Neuron (in vitro differentiated cells): ENCODE data around the gene CBR3.
"Not testable (repeated sequence)": the region's sequence is repeated elsewhere in the genome, so short reads cannot be mapped to it uniquely, and the experiment has no call there.

Experiments
- H2AFZ ChIP-seq: one replicate; pipeline ENCODE4 v1.6.1; 2013; ENCODE audit warnings: low read depth, mild to moderate bottlenecking, inconsistent platforms, low read length, moderate library complexity
- H3K27me3 ChIP-seq: one replicate; pipeline ENCODE4 v1.6.1; 2013; ENCODE audit warnings: low read length; ENCODE audit not compliant: insufficient read depth
- H3K36me3 ChIP-seq: one replicate; pipeline ENCODE4 v1.6.1; 2013; ENCODE audit warnings: low read length; ENCODE audit not compliant: insufficient read depth
- H3K4me1 ChIP-seq: one replicate; pipeline ENCODE4 v1.6.1; 2013; ENCODE audit warnings: low read length; ENCODE audit not compliant: insufficient read depth
- H3K4me3 ChIP-seq: 2 replicates; pipeline ENCODE4 v1.5.1; 2013; ENCODE audit warnings: mild to moderate bottlenecking, low read length, moderate library complexity
- H3K9me3 ChIP-seq: one replicate; pipeline ENCODE4 v1.6.1; 2013; ENCODE audit warnings: low read length

The CBR3 gene

DNA sequence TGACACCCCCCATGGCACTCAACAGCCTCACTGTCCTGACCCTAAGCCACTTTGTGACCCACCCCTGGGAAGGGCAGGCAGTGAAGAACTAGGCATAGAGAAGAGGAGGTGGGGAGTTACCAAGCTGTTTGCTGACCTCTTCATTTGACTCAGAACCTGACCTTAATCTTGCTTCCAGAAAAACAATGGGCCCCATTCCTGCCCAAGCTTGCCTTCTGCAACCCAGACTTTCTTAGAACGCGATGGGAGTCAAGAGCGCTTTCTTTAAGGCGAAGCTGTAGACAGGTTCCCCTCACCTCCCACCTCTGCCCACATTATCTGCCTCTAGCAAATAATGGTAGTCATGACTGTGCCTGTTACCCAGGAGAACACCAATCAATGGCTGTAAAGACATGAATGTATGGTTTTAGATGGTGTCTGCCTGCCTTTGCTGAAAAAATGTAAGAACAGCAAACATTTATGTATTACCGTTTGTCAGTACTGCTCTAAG lies 8.2 kb upstream of the CBR3 start:
- H3K4me1 ChIP-seq = no peaks in the 10 kb centered on the region
- H2AFZ ChIP-seq = no peak overlapping the region
- no peak overlapping the region for H3K4me3 ChIP-seq
- peaks cover 14% of the 10 kb centered on the region for H3K27me3 ChIP-seq
- H3K36me3 ChIP-seq = no peaks in the 10 kb centered on the region
- no peaks in the 10 kb centered on the region for H3K9me3 ChIP-seq

DNA sequence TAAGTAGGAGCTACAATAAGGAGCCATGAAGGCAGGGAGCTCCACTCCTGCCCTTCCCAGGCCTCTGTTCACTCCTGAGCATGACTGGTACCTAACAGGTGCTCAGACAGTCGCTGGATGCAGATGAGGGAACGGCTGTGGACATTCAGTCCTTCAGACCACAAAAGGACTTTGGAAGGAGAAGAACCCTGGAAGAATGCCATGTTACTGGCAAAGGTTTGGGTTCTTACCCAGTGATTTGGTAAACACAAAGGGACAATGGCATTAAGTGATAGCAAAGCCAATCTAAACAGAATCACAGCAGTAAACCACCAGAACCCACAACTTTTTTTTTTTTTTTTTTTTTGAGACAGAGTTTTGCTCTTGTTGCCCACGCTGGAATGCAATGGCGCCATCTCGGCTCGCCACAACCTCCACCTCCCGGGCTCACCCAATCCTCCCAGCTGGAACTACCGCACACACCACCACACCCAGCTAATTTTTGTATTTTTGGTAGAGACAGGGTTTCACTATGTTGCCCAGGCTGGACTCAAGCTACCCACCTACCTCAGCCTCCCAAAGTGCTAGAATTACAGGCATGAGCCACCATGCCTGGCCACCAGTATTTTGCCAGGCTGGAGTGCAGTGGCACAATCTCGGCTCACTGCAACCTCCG lies 7.5 kb upstream of the CBR3 start:
- Histone ChIP-seq H3K9me3 (no peaks in the 10 kb centered on the region), H3K27me3 (peaks cover 20% of the 10 kb centered on the region), H3K4me1 (no peaks in the 10 kb centered on the region), H3K36me3 (no peaks in the 10 kb centered on the region), H3K4me3 (no peak overlapping the region), H2AFZ (no peak overlapping the region)

DNA sequence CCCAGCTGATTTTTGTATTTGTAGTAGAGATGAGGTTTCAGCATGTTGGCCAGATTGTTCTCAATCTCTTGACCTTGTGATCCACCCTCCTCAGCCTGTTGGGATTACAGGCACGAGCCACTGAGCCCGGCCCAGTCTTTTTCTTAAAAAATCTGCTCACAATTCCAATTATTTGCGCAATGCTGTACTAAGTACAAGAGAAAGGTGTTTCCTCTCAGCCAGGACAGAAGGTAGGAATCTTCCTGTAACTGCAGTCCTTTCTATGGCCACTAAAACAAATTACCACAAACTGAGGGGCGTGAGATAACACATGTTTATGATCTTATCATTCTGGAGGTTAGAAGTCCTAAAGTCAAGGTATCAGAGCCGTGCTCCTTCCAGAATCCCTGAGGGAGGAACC lies 6.9 kb upstream of the CBR3 start:
- peaks cover 25% of the 10 kb centered on the region for H3K27me3 ChIP-seq
- H3K4me1 ChIP-seq = no peaks in the 10 kb centered on the region
- no peak overlapping the region for H2AFZ ChIP-seq
- no peaks in the 10 kb centered on the region for H3K9me3 ChIP-seq
- no peak overlapping the region for H3K4me3 ChIP-seq
- no peaks in the 10 kb centered on the region for H3K36me3 ChIP-seq

DNA sequence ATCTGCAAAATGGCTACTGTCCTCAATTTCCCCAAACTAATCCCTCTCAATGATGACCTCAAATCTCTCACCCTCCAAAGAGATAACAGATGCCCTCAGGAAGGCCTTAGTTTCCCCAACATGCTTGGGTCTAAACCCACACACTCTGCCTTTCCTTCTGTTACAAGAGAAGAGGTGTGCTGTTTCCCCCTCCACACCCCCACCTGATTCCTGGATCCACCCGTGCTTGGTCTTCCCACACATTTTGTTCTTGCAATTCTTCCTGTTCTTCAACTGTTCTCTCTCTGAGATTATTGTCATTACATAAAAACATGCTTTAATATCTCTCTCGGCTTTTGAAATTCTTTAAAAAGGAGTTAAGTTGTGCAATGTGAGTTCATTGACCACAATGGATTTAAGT lies 5.7 kb upstream of the CBR3 start:
- no peak overlapping the region for H2AFZ ChIP-seq
- no peaks in the 10 kb centered on the region for H3K4me1 ChIP-seq
- peaks cover 28% of the 10 kb centered on the region for H3K27me3 ChIP-seq
- H3K9me3 ChIP-seq = no peaks in the 10 kb centered on the region
- H3K4me3 ChIP-seq = no peak overlapping the region
- H3K36me3 ChIP-seq = no peaks in the 10 kb centered on the region

GRCh38 chr21:36130414-36130762 lies 4.5 kb upstream of the CBR3 start:
- not testable (repeated sequence) for H3K4me1 ChIP-seq, H2AFZ ChIP-seq, H3K9me3 ChIP-seq, H3K36me3 ChIP-seq
- Histone ChIP-seq H3K4me3 (peak overlapping the region; percentile 12), H3K27me3 (peaks cover 39% of the 10 kb centered on the region)

DNA sequence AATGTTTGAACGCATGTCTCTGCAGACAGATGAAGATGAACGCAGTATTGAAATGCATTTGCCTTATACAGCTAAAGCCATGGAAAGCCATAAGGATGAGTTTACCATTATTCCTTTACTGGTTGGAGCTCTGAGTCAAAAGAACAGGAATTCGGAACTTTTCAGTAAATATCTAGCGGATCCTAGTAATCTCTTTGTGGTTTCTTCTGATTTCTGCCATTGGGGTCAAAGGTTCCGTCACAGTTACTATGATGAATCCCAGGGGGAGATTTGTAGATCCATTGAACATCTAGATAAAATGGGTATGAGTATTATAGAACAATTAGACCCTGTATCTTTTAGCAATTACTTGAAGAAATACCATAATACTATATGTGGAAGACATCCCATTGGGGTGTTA lies 4.0 kb upstream of the CBR3 start:
- peaks cover 43% of the 10 kb centered on the region for H3K27me3 ChIP-seq
- not testable (repeated sequence) for H3K9me3 ChIP-seq, H2AFZ ChIP-seq, H3K4me1 ChIP-seq, H3K36me3 ChIP-seq
- peak overlapping the region; percentile 12 for H3K4me3 ChIP-seq

DNA sequence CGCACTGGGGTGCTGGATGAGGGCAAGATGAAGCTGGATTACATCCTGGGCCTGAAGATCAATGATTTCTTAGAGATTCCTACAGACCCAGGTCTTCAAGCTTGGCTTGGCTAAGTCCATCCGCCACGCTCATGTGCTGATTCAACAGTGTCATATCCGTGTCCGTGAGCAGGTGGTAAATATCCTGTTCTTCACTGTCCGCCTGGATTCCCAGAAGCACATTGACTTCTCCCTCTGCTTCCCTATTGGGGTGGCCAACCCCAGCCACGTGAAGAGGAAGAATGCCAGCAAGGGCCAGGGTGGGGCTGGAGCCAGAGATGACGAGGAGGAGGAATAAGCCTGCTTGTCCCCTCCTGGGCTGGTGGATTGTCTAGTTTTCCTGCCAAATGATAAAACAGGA lies 2.2 kb upstream of the CBR3 start:
- peaks cover 5% of the 10 kb centered on the region for H3K4me1 ChIP-seq
- no peak overlapping the region for H3K4me3 ChIP-seq
- H3K27me3 ChIP-seq = peaks cover 55% of the 10 kb centered on the region
- no peaks in the 10 kb centered on the region for H3K36me3 ChIP-seq
- H3K9me3 ChIP-seq = no peaks in the 10 kb centered on the region
- H2AFZ ChIP-seq = no peak overlapping the region

DNA sequence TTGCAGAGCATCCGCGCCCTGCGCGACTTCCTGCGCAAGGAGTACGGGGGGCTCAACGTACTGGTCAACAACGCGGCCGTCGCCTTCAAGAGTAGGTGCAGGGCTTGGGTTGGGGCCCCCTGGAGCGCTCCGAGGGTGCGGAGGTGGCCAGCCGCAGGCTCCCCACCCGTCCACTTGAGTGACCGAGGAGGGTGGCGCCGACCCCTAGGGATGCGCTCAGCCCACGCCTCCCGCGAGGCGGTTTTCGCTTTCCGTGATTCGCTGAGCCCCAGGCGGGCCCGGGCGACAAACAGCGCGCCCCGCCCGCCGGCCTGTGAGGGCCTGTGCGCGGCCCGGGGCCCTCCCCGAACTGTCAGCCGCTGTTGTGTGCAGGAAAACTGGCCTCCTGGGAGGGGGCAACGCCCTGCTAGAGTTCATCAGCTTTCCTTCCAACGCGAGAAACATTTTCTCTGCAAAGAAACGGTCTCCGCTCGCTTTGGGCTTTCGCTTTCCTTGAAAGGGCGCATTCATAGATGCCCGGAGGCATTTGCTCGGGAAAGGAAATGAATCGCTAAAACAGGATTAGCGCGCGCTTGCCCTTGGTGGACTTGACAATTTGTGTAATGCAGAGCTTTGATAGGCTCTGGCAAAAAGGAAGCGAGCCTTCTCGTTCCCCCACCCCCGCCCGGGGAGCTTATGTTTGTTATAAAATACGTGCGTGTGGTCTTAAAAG lies 668 bp downstream of the CBR3 start:
- Histone ChIP-seq H3K36me3 (no peaks in the 10 kb centered on the region), H3K4me3 (peak overlapping the region; percentile 53), H2AFZ (peak overlapping the region; percentile 79), H3K27me3 (peaks cover 56% of the 10 kb centered on the region), H3K9me3 (no peaks in the 10 kb centered on the region), H3K4me1 (peaks cover 5% of the 10 kb centered on the region)

DNA sequence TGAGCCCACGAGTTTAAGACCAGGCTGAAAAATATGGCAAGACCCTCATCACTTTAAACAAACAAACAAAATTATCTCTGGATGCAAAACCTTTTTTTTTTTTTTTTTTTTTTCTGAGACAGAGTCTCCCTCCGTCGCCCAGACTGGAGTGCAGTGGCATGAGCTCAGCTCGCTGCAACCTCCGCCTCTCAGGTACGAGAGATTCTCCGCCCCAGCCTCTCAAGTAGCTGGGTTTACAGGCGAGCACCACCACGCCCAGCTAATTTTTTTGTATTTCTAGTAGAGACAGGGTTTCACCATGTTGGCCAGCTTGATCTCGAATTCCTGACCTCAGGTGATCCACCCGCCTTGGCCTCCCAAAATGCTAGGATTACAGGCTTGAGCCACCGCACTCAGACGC lies 4.9 kb downstream of the CBR3 start:
- H3K36me3 ChIP-seq = not testable (repeated sequence)

DNA sequence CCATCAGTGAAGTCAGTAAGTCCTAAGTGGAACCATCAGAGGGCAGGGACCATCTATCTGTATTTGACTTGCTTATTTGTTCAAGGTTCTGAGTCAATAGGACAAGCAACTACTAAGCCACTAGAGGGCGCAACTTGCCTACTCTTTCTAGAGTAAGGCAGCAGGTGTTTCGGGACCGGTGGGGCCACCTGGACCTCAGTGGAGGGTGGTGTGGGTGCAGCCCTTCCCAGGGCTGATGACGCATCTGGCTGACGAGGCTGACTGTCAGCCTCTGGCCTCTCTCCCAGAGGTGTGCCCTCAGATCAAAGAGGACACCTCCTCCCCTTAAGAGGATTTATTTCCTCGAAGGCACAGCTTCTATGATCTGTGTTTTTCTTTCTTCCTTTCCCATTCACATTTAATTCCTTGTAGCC lies 6.6 kb downstream of the CBR3 start:
- peaks cover 18% of the 10 kb centered on the region for H3K27me3 ChIP-seq
- H3K4me1 ChIP-seq = no peaks in the 10 kb centered on the region
- no peak overlapping the region for H2AFZ ChIP-seq
- no peak overlapping the region for H3K4me3 ChIP-seq
- no peaks in the 10 kb centered on the region for H3K9me3 ChIP-seq
- H3K36me3 ChIP-seq = no peaks in the 10 kb centered on the region

More for the DNA sequence above, 4.9 kb downstream of the CBR3 start:
- H2AFZ ChIP-seq, H3K4me1 ChIP-seq, H3K9me3 ChIP-seq, H3K4me3 ChIP-seq: not testable (repeated sequence)
- H3K27me3 ChIP-seq = peaks cover 32% of the 10 kb centered on the region

- H2AFZ ChIP-seq, H3K4me1 ChIP-seq, H3K4me3 ChIP-seq, H3K36me3 ChIP-seq, H3K27me3 ChIP-seq, H3K9me3 ChIP-seq: not testable (repeated sequence)
Measured at GRCh38 chr21:36144233-36144632, 9.4 kb downstream of the CBR3 start.

DNA sequence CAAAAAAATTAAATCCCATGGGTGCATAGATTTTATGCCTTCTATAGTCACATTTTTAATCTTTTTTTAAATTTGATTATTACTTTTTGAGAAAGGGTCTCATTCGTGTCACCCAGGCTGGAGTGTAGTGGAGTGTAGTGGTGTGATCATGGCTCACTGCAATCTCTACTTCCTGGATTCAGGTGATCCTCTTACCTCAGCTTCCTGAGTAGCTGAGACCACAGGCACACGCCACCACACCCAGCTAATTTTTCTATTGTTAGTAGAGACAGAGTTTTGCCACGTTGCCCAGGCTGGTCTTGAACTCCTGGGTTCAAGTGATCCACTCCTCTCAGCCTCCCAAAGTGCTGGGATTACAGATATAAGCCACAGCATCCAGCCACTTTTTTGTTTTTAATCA lies 10.4 kb downstream of the CBR3 start:
- peaks cover 3% of the 10 kb centered on the region for H3K4me1 ChIP-seq
- H2AFZ ChIP-seq = no peak overlapping the region
- H3K4me3 ChIP-seq = no peak overlapping the region
- no peaks in the 10 kb centered on the region for H3K9me3 ChIP-seq
- no peaks in the 10 kb centered on the region for H3K36me3 ChIP-seq
- H3K27me3 ChIP-seq = no peaks in the 10 kb centered on the region

DNA sequence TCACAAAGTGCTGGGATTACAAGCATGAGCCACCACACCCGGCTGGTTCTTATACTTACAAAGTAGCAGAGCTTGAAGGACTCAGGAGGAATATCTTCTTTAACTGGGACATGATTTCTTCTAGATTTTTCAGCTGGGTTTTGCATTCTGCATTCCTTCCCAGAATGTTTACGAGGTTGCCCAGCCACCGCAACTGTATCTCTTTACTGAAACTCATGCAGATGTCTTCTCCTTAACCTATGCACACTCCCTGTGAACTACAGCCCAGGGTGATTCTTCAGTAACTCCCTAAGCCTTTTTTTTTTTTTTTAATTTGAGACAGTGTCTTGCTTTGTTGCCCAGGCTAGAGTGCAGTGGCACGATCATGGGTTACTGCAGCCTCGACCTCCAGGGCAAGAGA lies 13.0 kb downstream of the CBR3 start:
- no peak overlapping the region for H3K4me3 ChIP-seq
- peaks cover 3% of the 10 kb centered on the region for H3K9me3 ChIP-seq

DNA sequence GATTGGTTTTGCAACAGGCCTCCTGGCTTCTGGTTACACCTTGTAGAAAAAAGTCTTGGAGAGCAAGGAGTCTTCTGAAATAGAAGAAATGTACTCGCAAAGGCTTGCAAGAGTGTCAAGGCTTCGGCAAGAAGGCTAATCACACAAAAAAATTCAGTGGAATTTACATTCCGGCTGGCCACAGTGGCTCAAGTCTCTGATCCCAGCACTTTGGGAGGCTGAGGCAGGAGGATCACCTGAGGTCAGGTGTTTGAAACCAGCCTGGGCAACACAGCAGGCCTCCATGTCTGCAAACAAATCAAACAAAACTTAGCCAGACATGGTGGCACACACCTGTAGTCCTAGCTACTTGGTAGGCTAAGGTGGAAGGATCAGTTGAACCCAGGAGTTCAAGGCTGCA lies 14.0 kb downstream of the CBR3 start:
- H3K27me3 ChIP-seq = no peaks in the 10 kb centered on the region
- no peaks in the 10 kb centered on the region for H3K36me3 ChIP-seq
- H3K4me3 ChIP-seq = no peak overlapping the region
- H2AFZ ChIP-seq = no peak overlapping the region
- peaks cover 7% of the 10 kb centered on the region for H3K4me1 ChIP-seq
- H3K9me3 ChIP-seq = peaks cover 3% of the 10 kb centered on the region

More for the DNA sequence above, 13.0 kb downstream of the CBR3 start:
- Histone ChIP-seq H3K27me3 (no peaks in the 10 kb centered on the region), H3K4me1 (peaks cover 7% of the 10 kb centered on the region), H3K36me3 (no peaks in the 10 kb centered on the region), H2AFZ (no peak overlapping the region)
